Spleen (tissue), 7 donors: ENCODE measurements around the gene TOR1B.

Experiments used
- POLR2A ChIP-seq, 3 donors: fragments of 450-650 bp; IDR thresholded peaks; one replicate each; pipeline ENCODE4 v1.5.1; 2017; ENCODE audit warnings: antibody characterized with exemption in 3 of 3, mild to moderate bottlenecking in 1 of 3
- TF ChIP-seq, protein P1 (sequence below), 11 experiments: fragments of 200-600 bp in 7 of 11; fragments of 450-650 bp in 4 of 11; sonication (generic) in 4 of 11; IDR thresholded peaks in 8 of 11; conservative IDR thresholded peaks in 3 of 11; 1 replicate in 7 of 11; 2 replicates in 4 of 11; pipeline versions ENCODE4 v1.4.0 to v1.8.0; 2016 to 2021; ENCODE audit warnings: antibody characterized with exemption in 11 of 11, inconsistent platforms in 4 of 11, mild to moderate bottlenecking in 1 of 11
- donor health status: DM: no; HTN: no; CAD: no; lungs with moderate emphysema.
- donor health status: DM: no; HTN: no; CAD: no.
- donor health status: DM: no; HTN: no; CAD: no.

DNA sequence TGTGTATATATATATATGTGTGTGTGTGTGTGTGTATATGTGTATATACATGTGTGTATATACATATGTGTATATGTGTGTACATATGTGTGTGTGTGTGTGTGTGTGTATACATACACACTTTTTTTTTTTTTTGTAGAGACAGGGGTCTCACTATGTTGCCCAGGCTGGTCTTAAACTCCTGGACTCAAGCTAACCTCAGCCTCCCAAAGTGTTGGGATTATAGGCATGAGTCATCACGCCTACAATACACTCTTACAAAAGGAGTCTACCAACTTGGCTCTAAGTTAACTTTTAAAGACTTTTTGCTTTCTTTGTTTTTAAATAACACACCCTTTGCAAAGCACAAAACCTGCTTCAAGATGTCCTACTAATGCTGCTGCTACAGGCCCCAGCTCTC lies 30.0 kb downstream of the TOR1B start:
- TF ChIP-seq, protein P1, sequence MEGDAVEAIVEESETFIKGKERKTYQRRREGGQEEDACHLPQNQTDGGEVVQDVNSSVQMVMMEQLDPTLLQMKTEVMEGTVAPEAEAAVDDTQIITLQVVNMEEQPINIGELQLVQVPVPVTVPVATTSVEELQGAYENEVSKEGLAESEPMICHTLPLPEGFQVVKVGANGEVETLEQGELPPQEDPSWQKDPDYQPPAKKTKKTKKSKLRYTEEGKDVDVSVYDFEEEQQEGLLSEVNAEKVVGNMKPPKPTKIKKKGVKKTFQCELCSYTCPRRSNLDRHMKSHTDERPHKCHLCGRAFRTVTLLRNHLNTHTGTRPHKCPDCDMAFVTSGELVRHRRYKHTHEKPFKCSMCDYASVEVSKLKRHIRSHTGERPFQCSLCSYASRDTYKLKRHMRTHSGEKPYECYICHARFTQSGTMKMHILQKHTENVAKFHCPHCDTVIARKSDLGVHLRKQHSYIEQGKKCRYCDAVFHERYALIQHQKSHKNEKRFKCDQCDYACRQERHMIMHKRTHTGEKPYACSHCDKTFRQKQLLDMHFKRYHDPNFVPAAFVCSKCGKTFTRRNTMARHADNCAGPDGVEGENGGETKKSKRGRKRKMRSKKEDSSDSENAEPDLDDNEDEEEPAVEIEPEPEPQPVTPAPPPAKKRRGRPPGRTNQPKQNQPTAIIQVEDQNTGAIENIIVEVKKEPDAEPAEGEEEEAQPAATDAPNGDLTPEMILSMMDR (IDR thresholded peaks at IDR 0.05 in 8 of 11, conservative IDR thresholded peaks at IDR 0.05 in 3 of 11), result no peak
- no peak for TF ChIP-seq POLR2A (IDR thresholded peaks at IDR 0.05)
